ENCODE data around the gene SEC14L3. TPM values are rescaled to one million over a fixed set of nuclear protein-coding genes. Genes with fewer than 3 reads are reported as not detected.

SEC14L3 gene
- total RNA-seq, 4 donors from 2014 or later = not detected

DNA sequence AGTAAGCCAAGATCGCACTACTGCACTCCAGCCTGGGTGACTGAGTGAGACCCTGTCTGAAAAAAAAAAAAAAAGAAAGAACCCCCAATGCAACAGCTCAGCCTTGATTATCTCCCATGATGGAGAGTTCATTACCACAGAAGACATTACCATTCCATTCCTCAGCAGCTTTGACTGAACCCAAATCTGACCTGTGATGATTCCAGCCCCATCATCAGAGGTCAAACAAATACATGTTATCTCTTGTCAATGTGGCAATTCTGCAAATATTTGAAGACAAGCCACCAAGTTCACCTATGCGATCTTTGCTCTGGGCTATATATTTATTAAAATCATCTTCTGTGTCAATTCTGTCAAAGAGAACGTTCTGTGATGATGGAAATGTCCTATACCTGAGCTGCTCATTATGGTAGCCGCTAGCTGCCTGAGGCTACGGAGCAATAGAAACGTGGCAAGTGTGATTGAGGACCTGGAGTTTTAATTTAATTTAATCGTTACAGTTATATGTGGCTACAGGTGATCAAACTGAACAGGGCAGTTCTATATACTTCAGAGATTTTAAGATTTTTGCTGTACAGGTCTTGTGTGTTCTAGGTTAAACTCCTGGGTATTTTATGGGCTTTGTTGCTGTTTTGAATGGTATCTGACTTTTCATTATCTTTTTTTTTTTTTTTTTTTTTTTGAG lies 25.8 kb upstream of the SEC14L3 start:
- peaks cover 0 to 8% of the 10 kb centered on the region in 2 donors for H3K27me3 ChIP-seq
- TF ChIP-seq, protein P1, sequence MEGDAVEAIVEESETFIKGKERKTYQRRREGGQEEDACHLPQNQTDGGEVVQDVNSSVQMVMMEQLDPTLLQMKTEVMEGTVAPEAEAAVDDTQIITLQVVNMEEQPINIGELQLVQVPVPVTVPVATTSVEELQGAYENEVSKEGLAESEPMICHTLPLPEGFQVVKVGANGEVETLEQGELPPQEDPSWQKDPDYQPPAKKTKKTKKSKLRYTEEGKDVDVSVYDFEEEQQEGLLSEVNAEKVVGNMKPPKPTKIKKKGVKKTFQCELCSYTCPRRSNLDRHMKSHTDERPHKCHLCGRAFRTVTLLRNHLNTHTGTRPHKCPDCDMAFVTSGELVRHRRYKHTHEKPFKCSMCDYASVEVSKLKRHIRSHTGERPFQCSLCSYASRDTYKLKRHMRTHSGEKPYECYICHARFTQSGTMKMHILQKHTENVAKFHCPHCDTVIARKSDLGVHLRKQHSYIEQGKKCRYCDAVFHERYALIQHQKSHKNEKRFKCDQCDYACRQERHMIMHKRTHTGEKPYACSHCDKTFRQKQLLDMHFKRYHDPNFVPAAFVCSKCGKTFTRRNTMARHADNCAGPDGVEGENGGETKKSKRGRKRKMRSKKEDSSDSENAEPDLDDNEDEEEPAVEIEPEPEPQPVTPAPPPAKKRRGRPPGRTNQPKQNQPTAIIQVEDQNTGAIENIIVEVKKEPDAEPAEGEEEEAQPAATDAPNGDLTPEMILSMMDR (IDR thresholded peaks at IDR 0.05) = no peak
- TF ChIP-seq POLR2A (IDR thresholded peaks at IDR 0.05) (no peak), EP300 (IDR thresholded peaks at IDR 0.05) (no peak)
- no peak overlapping the region for H3K4me3 ChIP-seq
- WGBS, 2 donors = 79 to 84% methylated on average over 7 of the region's 7 CpGs
- DNase-seq (ENCODE audit: low spot score in 2 of 2) = no peak
- H3K4me1 ChIP-seq = no peaks in the 10 kb centered on the region
- H3K9me3 ChIP-seq = no peaks in the 10 kb centered on the region
- H3K27ac ChIP-seq = no peak overlapping the region
- H3K36me3 ChIP-seq = no peaks in the 10 kb centered on the region

DNA sequence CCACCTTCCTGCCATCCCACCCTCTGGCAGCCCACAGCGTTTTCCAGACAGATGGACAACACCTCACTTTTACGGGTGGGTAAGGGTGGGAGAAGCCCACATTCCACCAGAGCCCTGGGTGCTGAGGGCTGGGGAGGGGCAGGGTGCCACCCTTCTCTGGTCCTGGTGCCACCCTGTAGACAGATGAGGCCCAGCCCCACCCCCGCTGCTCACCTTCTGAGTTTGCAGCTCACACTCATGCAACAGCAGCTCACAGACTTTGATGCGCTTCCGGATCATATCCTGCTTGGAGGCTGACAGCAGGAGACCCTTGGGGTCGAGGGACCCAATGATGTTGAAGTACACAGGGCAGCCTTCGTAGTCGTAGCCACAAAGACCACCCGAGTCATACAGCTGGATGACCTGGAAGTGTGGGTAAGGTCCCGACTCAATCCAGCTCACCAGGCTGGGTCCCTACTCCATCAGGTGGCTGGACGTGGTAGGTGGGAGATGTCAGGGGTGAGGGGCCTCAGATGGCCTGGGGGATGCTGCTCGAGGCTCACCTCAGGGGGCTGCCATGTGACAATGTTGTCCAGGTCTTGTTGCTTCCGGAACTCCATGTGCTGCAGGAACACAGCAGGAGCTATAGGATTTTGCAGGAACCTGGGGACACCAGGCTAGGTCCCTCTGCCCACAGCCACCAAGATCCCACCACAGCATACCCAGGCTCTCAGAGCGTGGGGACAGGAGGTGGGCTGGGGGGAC lies 23.4 kb upstream of the SEC14L3 start:
- TF ChIP-seq, protein P1 (IDR thresholded peaks at IDR 0.05) = no peak
- TF ChIP-seq POLR2A (IDR thresholded peaks at IDR 0.05) (no peak), EP300 (IDR thresholded peaks at IDR 0.05) (no peak)
- no peaks in the 10 kb centered on the region for H3K27me3 ChIP-seq
- no peaks in the 10 kb centered on the region for H3K36me3 ChIP-seq
- H3K4me1 ChIP-seq = no peaks in the 10 kb centered on the region
- no peak overlapping the region for H3K4me3 ChIP-seq
- 79 to 89% methylated on average over 10 to 14 of the region's 14 CpGs for WGBS, 2 donors
- H3K27ac ChIP-seq = no peak overlapping the region
- DNase-seq (ENCODE audit: low spot score in 2 of 2) = no peak
- H3K9me3 ChIP-seq = no peaks in the 10 kb centered on the region

DNA sequence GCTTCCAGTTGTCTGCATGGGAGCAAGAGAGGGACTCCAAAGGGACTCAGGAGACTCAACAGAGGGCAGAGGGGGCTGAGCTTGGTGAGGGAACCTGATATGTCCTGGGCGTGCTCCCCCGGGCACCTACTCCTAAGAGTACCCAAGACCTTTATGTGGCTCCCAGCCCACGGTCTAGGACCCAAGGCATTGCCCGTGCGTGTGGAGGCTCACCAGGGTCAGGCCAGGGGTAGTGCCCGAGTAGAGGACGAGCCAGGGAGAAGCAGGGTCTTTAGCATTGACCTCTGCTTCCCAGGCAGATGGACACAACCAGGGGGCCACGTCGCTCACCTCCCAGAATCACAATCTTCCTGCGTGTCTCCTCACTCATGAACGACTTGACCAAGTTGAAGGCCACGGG lies 20.3 kb upstream of the SEC14L3 start:
- 78 to 87% methylated on average over 9 to 10 of the region's 12 CpGs for WGBS, 2 donors
- TF ChIP-seq EP300 (IDR thresholded peaks at IDR 0.05) = no peak
- TF ChIP-seq POLR2A (IDR thresholded peaks at IDR 0.05) = no peak
- TF ChIP-seq, protein P1 (IDR thresholded peaks at IDR 0.05) = no peak
- H3K9me3 ChIP-seq = no peaks in the 10 kb centered on the region
- no peaks in the 10 kb centered on the region for H3K27me3 ChIP-seq
- DNase-seq (ENCODE audit: low spot score in 2 of 2) = no peak
- H3K4me3 ChIP-seq = no peak overlapping the region
- H3K27ac ChIP-seq = no peak overlapping the region
- no peaks in the 10 kb centered on the region for H3K36me3 ChIP-seq
- no peaks in the 10 kb centered on the region for H3K4me1 ChIP-seq

DNA sequence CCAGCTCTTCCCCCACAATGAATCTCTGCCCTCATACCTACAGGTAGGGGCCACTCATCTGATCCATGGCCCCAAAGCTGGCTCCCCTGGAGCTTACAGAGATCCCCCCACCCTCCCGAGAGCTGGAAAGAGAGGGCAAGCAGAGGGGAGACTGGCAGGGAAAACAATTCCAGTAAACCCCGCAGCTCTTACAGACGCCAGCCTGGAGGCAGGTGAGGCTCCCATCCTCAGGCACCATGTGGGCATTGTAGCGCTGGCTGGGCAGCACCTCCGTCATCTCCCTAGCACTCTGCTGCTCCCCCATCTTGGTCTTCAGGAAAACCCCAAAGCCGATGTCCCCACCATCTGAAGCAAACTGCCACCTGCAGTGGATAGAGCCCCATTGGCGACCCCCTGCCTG lies 19.6 kb upstream of the SEC14L3 start:
- no peak for TF ChIP-seq POLR2A (IDR thresholded peaks at IDR 0.05)
- TF ChIP-seq, protein P1 (IDR thresholded peaks at IDR 0.05) = no peak
- TF ChIP-seq EP300 (IDR thresholded peaks at IDR 0.05) = no peak
- no peaks in the 10 kb centered on the region for H3K36me3 ChIP-seq
- no peak for DNase-seq (ENCODE audit: low spot score in 2 of 2)
- no peaks in the 10 kb centered on the region for H3K27me3 ChIP-seq
- no peaks in the 10 kb centered on the region for H3K9me3 ChIP-seq
- no peaks in the 10 kb centered on the region for H3K4me1 ChIP-seq
- WGBS, 2 donors = 85 to 98% methylated on average over 6 of the region's 7 CpGs
- no peak overlapping the region for H3K4me3 ChIP-seq
- no peak overlapping the region for H3K27ac ChIP-seq

DNA sequence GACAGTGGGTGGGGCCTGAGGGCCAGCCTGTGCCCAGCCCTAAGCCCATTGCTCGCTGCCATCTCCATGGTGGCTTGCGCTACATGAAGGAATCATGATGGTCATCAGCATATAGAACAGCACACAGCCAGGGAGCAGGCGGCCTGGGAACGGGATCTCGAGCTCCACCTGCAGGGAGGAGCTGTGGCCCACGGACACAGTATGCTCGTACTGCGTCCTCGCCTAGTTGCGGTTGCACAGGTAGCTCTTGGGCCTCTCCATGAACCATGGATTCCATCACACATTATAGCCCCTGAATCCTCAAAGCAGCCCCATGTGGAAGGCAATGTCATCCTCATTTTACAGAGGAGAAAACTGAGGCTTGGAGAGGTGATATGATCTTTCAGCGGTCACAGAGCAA lies 18.6 kb upstream of the SEC14L3 start:
- no peak for DNase-seq (ENCODE audit: low spot score in 2 of 2)
- no peaks in the 10 kb centered on the region for H3K36me3 ChIP-seq
- TF ChIP-seq, protein P1 (IDR thresholded peaks at IDR 0.05) = no peak
- TF ChIP-seq EP300 (IDR thresholded peaks at IDR 0.05) = no peak
- no peak for TF ChIP-seq POLR2A (IDR thresholded peaks at IDR 0.05)
- H3K27ac ChIP-seq = no peak overlapping the region
- no peaks in the 10 kb centered on the region for H3K4me1 ChIP-seq
- no peaks in the 10 kb centered on the region for H3K9me3 ChIP-seq
- H3K27me3 ChIP-seq = no peaks in the 10 kb centered on the region
- no peak overlapping the region for H3K4me3 ChIP-seq
- 79 to 85% methylated on average over 7 to 11 of the region's 11 CpGs for WGBS, 2 donors
